Transverse colon (tissue), 4 donors: Measurements from ENCODE around the gene C3orf20.

Experiments used
- EP300 ChIP-seq: sonication (generic); formaldehyde crosslinking; IDR thresholded peaks from one replicate; pipeline ENCODE4 v1.6.1; 2017; ENCODE audit warnings: antibody characterized with exemption, low read depth
- POLR2A ChIP-seq: fragments of 450-650 bp; IDR thresholded peaks from one replicate; pipeline ENCODE4 v1.6.1; 2016; ENCODE audit warnings: antibody characterized with exemption, mild to moderate bottlenecking, moderate library complexity
- POLR2AphosphoS5 ChIP-seq, 3 donors: sonication (generic); formaldehyde crosslinking; IDR thresholded peaks; one replicate each; pipeline ENCODE4 v1.6.1; 2016; ENCODE audit warnings: antibody characterized with exemption in 3 of 3
- TF ChIP-seq, protein P1 (sequence below), 5 experiments: fragments of 200-600 bp in 3 of 5; fragments of 450-650 bp in 2 of 5; sonication (generic) in 3 of 5; IDR thresholded peaks; 1 replicate in 2 of 5; 2 replicates in 3 of 5; pipeline ENCODE4 v1.5.1; 2016 to 2017; ENCODE audit warnings: antibody characterized with exemption in 5 of 5, inconsistent platforms in 3 of 5, mild to moderate bottlenecking in 2 of 5, moderate library complexity in 1 of 5

DNA sequence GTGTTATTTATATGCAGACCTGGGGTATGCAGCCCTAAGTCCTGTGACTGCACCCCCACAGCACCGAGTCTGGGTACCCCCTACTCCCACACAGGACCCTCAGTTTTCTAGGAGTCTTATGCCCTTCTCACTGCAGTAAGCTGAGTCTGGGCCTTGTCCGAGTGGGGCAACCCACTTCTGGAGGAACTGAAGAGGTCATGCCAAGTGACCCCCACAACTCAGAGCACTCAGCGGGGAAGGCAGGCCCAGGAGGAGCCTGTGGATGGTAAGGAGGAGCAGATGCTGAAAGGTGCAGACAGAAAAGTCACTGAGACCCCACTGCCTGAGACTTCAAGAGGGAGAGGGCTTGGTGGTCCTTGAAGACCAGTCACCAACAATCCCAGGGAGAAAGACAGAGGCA, 87.8 kb downstream of the C3orf20 start:
- TF ChIP-seq, protein P1, sequence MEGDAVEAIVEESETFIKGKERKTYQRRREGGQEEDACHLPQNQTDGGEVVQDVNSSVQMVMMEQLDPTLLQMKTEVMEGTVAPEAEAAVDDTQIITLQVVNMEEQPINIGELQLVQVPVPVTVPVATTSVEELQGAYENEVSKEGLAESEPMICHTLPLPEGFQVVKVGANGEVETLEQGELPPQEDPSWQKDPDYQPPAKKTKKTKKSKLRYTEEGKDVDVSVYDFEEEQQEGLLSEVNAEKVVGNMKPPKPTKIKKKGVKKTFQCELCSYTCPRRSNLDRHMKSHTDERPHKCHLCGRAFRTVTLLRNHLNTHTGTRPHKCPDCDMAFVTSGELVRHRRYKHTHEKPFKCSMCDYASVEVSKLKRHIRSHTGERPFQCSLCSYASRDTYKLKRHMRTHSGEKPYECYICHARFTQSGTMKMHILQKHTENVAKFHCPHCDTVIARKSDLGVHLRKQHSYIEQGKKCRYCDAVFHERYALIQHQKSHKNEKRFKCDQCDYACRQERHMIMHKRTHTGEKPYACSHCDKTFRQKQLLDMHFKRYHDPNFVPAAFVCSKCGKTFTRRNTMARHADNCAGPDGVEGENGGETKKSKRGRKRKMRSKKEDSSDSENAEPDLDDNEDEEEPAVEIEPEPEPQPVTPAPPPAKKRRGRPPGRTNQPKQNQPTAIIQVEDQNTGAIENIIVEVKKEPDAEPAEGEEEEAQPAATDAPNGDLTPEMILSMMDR (IDR thresholded peaks at IDR 0.05) = no peak
- no peak for TF ChIP-seq POLR2A
- TF ChIP-seq POLR2AphosphoS5 (IDR thresholded peaks at IDR 0.05) = no peak
- no peak for TF ChIP-seq EP300
